Islet of Langerhans (tissue), 1 donor: ENCODE measurements around the gene SMCHD1.

Source experiments
- FAIRE-seq: peaks from one replicate; lab custom pipeline; 2011; peaks lifted over from hg19 to GRCh38; lab: Jason Lieb, UNC

The SMCHD1 gene

DNA sequence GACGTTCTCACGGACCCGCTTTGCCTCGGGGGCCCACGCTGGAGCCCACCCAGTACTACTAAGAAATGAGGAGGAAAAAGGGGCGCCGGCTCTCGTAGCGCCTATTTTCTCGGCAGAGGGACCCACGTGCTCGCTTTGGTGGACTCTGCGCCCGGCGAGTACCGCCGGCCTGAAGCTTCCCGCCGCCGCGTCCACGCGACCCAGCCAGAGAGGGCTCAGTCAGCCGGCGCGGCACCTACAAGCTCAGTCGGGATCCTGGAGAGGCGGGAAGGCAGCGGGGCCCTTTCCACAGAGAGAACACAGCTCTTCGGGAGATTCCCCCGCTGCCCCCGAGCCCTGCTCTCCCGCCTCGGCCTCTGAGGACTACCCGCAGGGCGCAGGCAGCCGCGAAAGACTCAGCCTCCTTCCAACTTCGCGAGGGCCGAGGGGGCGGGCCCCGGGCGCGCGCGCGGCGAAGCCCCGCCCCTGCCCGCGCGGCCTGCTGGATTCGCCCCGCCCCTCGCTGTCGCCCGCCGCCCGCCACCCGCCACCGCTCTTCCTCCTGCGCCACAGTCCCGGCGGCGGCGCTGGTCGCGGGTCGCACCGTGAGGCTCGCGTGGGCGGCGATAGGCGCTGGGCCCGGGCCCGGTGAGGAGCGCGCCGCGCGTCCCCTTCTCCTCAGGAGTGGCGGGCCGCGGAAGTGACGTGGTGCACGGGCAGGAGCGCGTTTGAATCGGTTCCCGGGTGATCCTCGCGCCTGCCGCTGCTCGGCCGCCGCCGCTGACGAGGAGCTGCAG lies at the start of gene SMCHD1:
SMCHD1 (plus strand) TSS at position 549 of the 776 bp plus-strand sequence. CDS start 350 bp downstream, outside the sequence.
- FAIRE-seq = no peak

DNA sequence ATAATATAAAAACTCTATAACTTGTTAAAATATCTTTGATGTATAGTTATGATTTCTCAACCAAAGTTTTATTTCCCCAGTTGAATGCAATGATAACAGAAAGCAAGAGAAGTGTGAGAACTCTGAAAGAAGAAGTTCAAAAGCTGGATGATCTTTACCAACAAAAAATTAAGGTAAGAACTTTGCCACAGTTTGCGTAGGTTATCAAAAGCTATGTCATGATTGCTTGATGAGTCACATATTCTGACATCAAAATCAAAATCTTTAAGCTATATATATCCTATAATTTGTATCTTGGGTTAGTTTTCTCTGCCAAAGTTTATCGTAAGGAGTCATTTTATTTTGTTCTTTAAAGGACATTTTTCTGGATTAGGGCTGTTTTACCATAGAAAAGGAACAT lies 49.2 kb upstream of the SMCHD1 start:
- FAIRE-seq = no peak

DNA sequence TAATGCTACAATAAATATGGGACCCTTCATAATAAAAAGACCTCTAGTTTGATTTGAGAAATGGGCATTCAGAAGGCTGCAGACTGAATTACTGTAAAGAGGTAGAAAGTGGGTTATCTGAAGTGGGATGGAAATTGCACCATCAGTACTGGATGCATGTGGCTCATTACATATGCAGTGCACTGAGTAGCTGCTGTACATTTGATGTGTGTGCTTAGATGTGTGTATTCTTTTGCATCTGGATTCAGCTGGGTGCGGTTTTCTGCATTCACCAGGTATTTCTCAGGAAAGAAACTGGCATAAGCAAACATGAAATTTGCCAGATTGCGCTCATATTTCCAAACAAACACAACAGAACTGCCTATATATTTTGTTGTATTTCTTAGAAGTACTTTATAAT lies 45.9 kb upstream of the SMCHD1 start:
- FAIRE-seq = no peak

GRCh38 chr18:2610549-2610948 lies 45.0 kb upstream of the SMCHD1 start:
- FAIRE-seq = no peak

DNA sequence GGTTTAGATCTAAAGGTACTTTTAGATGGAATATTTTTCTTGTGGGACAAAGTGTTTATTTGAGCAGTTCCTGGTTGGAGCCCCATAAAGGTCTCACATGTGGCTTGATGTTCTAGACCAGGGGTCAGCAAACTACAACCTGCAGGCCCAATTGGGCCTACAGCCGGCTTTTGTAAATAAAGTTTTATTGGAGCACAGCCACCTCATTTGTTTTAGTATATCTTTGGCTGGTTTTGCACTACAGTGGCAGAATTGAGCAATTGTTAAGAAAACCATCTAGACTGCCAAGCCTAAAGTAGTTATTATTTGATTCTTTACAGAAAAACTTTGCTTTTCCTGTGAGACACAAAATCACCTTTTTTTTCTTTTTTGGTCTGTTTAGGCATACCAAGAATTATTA lies 42.5 kb upstream of the SMCHD1 start:
- no peak for FAIRE-seq

GRCh38 chr18:2617401-2617998 lies 38.0 kb upstream of the SMCHD1 start:
- FAIRE-seq = no peak

GRCh38 chr18:2618009-2618408 lies 37.5 kb upstream of the SMCHD1 start:
- no peak for FAIRE-seq

DNA sequence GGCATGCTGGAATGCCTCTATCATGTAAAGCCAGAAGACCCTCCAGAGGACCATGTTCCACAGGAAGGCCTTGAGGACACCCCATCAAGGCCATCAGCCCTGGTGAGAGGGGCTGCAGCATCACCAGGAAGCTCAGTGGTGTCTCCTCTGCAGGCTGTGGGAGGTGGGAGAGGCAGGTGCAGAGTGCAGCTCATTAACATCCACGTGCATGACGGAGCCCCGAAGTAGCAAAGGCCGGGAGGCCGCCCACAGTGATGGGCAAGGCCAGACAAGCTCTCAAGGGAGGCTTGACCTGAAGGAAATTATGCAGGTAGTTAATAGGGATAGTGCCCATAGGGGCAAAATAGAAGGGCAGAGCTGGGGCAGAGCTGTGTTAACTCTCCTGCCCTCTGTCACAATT lies 30.3 kb upstream of the SMCHD1 start:
- no peak for FAIRE-seq

DNA sequence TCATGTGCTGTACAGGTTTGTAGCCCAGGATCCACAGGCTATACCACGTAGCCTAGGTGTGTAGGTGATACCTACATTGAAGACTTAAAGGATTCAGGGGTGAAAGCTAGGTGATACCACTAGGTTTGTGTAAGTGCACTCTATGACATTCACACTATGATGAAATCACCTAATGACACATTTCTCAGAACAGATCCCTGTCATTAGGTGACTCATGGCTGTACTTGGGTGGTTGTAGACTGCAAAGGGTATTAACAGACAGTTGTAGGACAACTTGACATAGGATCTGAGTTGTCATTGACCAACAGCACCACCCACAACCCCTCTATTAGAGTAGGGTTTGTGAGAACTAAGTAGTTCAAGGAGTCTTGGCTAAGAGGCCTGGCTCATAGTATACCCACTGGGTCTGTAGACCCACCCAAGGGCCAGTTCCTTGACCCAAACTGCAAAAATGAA lies 27.7 kb upstream of the SMCHD1 start:
- no peak for FAIRE-seq

DNA sequence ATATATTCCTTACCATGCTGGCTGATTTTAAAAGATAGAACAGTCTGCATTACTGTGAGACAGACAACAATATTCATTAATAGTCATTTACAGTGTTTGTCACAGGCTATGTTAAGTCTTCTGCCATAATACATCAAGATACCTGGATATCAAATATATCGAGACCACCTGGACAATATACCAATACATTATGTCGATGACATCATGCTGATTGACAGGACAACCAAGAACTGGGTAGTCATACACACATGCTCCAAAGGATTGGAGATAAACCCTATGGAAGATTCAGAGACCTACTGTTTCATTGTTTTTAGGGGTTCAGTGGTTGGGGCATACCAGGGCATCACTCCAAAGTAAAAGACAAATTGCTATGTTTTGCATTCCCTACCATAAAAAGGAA lies 26.5 kb upstream of the SMCHD1 start:
- FAIRE-seq = no peak

DNA sequence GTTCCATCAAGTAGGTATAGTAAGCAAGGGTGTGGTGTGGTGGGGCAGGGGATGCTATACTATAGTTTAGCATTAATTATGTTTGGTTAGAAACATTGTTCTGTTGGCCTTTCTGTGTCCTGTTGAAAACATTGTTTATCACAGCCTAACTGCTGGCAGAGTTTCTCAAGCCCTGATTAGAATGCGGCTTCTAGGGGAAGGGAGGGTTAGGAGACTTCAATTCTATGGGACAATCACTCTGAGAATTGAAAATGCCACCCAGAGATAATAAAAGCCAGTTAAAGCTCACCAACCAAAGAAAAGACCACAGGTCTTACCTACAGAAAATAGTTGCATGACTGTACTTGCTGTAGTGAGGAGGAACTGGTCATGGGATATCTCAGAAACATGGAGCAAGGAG lies 19.9 kb upstream of the SMCHD1 start:
- FAIRE-seq = no peak

- FAIRE-seq = no peak
These were observed 19.3 kb upstream of the SMCHD1 start for GRCh38 chr18:2636126-2636631.

- FAIRE-seq = no peak
These were observed 13.9 kb upstream of the SMCHD1 start for GRCh38 chr18:2641638-2642037.

DNA sequence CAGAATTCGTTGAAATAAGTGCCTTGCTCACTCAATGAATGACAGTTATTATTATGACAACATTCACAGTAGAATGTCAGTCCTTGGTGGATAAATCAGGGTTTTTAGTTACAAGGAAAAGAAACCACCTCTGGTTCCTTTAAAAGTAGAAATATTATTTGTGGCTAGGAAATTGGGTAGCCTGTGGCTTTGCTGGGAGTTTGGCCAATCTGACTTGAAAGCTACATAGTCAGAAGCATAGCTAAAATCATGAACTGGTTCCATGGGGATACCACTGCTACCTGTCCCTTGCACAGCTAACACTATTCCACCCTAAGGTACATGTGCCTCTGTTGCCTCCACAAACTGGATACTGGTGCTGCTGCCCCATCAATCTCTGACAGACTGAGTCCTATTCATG lies 12.8 kb upstream of the SMCHD1 start:
- FAIRE-seq = no peak

DNA sequence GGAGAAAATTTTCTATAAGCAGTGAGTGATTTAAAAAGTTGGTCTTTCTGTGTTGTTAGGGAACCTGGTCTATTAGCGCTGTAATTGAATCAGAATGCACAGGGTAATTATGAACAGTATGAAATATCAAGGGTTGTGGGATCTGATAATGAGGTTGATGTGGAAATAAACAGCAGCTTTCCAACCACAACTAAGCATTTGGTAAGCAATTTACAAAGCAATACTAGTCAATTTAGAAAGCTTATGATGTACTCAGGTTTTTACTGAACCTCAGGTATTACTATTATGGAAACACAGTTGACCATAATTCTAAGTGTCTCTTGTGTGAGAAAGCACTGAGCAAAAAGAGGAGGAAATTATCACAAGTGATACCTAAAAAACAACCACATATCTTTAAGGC lies 11.0 kb upstream of the SMCHD1 start:
- FAIRE-seq = no peak

DNA sequence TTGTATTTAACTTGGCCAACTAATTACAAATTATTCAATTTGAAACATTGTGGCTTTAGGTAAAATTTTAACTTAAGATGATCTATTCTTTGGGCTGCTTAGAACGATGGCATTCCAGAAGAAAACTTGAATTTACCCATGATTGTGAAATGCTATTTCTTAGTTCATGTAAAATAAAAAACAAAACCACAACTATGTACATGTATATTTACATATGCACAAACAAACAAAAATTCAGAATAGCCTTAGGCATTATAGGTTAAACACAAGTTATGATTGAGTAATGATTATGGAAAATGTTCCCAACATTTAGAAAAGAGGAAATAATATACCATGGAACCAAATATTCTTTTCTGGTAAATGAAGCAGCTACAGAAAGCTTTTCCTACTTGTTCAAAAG lies 3.5 kb upstream of the SMCHD1 start:
- no peak for FAIRE-seq

GRCh38 chr18:2653467-2653866 lies 2.1 kb upstream of the SMCHD1 start:
- no peak for FAIRE-seq

GRCh38 chr18:2654169-2654927 lies 1.2 kb upstream of the SMCHD1 start:
- FAIRE-seq = no peak

DNA sequence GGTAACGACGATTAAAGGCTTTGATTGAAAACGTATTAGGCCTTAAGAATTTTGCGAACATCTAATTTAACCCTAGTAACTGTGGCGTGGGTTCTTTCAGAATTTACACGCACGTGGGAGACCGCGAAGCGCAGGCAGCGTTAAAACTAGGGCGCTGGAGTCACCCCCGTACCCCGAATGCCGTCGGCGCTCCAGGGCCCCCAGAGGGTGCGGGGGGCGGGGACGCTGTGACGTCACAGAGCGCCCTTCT lies 673 bp upstream of the SMCHD1 start:
- no peak for FAIRE-seq

DNA sequence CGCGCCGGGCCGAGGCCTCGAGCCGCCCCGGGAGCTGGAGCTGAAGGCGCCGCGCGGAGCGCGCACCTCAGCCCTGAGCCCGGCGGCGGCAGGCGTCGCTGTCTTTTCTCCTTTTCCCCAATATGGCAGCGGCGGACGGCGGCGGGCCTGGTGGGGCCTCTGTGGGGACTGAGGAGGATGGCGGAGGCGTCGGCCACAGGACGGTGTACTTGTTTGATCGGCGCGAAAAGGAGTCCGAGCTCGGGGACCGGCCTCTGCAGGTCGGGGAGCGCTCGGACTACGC lies 369 bp downstream of the SMCHD1 start:
- no peak for FAIRE-seq

DNA sequence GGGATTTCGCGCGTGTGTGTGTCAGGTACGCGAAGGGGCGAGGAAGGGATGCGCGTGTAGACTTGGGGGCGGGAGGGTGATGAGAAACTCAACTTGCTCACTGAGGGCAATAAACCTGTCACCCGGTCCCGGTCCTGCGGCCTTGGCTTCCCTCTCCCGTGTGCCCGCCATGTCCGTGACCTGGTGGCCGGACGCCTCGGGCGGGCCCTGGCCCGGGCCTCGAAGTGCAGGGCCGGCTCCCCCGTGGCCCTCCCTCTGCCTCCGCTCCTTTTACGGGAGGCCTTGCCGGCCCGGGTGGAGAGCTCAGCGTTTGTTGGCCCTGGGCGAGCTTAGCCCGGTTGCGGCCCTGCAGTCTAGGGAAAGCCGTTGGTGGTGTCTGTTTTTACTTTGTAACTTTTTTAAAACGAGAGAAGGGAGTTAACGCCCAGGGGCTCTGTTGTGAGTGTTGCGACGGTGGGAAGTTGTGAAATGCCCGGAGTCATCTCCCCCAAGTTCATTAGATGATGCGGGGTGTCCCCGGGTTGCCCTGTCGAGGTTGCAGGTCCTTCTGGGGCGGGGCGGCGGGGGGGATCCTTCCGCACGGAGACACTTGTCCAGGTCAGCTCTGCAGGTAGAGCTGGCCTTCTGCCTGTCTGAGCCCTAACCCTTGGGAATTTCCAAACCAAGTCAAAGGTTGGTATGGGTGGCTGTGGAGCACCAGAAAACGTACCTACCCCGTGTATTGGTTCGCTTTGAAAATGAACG lies 883 bp downstream of the SMCHD1 start:
- FAIRE-seq = no peak

DNA sequence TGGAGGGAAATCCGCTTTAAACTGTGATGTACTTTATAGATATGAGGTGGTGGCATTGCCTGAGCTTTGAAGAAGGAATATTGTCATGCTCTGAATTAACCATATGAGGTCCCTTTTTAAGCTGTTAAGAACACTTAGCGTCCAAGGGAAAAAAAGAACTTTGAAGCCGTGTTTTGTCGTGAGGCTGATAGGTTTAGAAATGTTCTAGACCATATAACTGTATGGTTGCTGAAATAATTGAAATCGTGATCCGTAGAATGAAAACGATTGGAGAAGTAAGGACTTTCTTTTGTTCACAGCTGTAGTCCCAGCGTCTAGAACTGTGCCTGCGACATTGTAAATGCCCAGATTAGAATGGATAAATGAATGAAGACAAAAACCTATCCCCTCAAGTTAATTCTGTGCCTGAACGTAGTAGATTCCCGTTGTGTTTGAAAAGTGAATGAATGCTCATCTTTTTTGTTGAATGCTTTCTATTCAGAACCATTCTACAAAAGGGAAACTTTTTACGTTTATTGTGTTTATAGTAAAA lies 1.5 kb downstream of the SMCHD1 start:
- FAIRE-seq = no peak
